Suprapubic skin (tissue), 4 donors: ENCODE results near the gene TNFRSF9. TPM values are rescaled to one million over a fixed set of nuclear protein-coding genes. Genes with fewer than 3 reads are reported as not detected.
"Not testable (repeated sequence)": the region's sequence is repeated elsewhere in the genome, so short reads cannot be mapped to it uniquely, and the experiment has no call there.

Experiments used
- DNase-seq, 2 donors: peaks; one replicate each; pipeline ENCODE4 v3.0.0-alpha.2; 2019; ENCODE audit warnings: low spot score in 2 of 2
- H3K27ac ChIP-seq: fragments of 200-600 bp; sonication (generic); one replicate; pipeline ENCODE4 v1.5.1; 2019
- H3K27me3 ChIP-seq: fragments of 200-600 bp; sonication (generic); one replicate; pipeline ENCODE4 v1.5.1; 2019
- H3K36me3 ChIP-seq: fragments of 200-600 bp; sonication (generic); one replicate; pipeline ENCODE4 v1.5.1; 2019
- H3K4me1 ChIP-seq: fragments of 200-600 bp; sonication (generic); one replicate; pipeline ENCODE4 v1.5.1; 2019
- H3K4me3 ChIP-seq: fragments of 200-600 bp; sonication (generic); one replicate; pipeline ENCODE4 v1.5.1; 2019; ENCODE audit warnings: mild to moderate bottlenecking
- H3K9me3 ChIP-seq: fragments of 200-600 bp; sonication (generic); one replicate; pipeline ENCODE4 v1.5.1; 2019
- EP300 ChIP-seq: sonication (generic); formaldehyde crosslinking; IDR thresholded peaks from one replicate; pipeline ENCODE4 v1.6.1; 2017; ENCODE audit warnings: antibody characterized with exemption
- POLR2A ChIP-seq, 2 donors: fragments of 450-650 bp; IDR thresholded peaks; one replicate each; pipeline ENCODE4 v1.6.1; 2017; ENCODE audit warnings: antibody characterized with exemption in 2 of 2, mild to moderate bottlenecking in 2 of 2, moderate library complexity in 2 of 2
- POLR2AphosphoS5 ChIP-seq, 3 donors: sonication (generic); formaldehyde crosslinking; IDR thresholded peaks; one replicate each; pipeline ENCODE4 v1.6.1; 2017; ENCODE audit warnings: antibody characterized with exemption in 3 of 3
- WGBS: methylation state at CpG from one replicate; pipeline ENCODE4 v1.1.5; 2018; 5-methylcytosine and 5-hydroxymethylcytosine counted together
- total RNA-seq, 4 donors: library from RNA; depleted of rRNA; stranded (reverse); fragments of >200 nt; gene quantifications; one replicate each; pipeline ENCODE4 v1.1.0, GENCODE V29; 2016
- TF ChIP-seq, protein P1 (sequence below), 2 donors: fragments of 200-600 bp in 1 of 2; fragments of 450-650 bp in 1 of 2; sonication (generic) in 1 of 2; IDR thresholded peaks; one replicate each; pipeline ENCODE4 v1.5.1; 2016 to 2019; ENCODE audit warnings: antibody characterized with exemption in 2 of 2, mild to moderate bottlenecking in 1 of 2, moderate library complexity in 1 of 2

Gene TNFRSF9
- total RNA-seq, 4 donors from 2014 or later: not detected

DNA sequence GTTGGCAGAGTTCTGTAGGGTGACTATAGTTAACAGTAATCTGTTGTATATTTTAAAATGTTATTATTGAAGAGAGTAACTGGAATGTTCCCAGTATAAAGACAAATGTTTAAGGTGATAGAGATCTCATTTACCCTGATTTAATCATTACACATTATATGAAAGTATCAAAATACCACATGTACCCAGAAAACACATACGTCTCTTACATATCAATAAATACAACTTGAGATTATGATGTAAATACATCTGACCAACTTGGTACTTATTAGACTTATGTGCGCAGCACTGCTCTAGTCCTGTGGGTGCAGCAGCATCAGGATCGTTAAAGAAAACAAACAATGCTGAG is 20.2 kb upstream of the TNFRSF9 start:
- H3K4me3 ChIP-seq: peak overlapping the region; percentile 69
- WGBS: 0% methylated on average over 3 of the region's 3 CpGs
- H3K9me3 ChIP-seq: no peaks in the 10 kb centered on the region
- peaks cover 31% of the 10 kb centered on the region for H3K4me1 ChIP-seq
- H3K36me3 ChIP-seq: peaks cover 28% of the 10 kb centered on the region
- peak overlapping the region; percentile 81 for H3K27ac ChIP-seq
- TF ChIP-seq EP300 (no peak), POLR2AphosphoS5 (IDR thresholded peaks at IDR 0.05) (no peak), POLR2A (IDR thresholded peaks at IDR 0.05) (no peak)
- TF ChIP-seq, protein P1, sequence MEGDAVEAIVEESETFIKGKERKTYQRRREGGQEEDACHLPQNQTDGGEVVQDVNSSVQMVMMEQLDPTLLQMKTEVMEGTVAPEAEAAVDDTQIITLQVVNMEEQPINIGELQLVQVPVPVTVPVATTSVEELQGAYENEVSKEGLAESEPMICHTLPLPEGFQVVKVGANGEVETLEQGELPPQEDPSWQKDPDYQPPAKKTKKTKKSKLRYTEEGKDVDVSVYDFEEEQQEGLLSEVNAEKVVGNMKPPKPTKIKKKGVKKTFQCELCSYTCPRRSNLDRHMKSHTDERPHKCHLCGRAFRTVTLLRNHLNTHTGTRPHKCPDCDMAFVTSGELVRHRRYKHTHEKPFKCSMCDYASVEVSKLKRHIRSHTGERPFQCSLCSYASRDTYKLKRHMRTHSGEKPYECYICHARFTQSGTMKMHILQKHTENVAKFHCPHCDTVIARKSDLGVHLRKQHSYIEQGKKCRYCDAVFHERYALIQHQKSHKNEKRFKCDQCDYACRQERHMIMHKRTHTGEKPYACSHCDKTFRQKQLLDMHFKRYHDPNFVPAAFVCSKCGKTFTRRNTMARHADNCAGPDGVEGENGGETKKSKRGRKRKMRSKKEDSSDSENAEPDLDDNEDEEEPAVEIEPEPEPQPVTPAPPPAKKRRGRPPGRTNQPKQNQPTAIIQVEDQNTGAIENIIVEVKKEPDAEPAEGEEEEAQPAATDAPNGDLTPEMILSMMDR (IDR thresholded peaks at IDR 0.05): no peak
- DNase-seq: no peak
- H3K27me3 ChIP-seq: no peaks in the 10 kb centered on the region

DNA sequence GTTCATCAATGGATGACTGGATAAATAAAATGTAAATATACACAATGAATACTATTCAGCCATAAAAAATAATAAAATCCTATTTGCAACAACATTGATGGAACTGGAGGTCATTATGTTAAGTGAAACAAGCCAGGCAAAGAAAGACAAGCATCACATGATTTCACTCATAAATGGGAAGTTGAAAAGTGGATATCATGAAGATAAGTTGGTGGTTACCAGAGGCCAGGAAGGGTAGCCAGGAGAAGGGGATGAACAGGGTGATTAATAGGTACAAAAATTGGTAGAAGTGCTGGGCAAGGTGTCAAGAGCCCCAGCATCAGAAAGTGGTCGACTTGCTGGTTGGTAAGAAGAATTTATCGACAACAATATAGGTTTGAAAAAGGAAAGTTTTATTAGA is 19.5 kb upstream of the TNFRSF9 start:
- DNase-seq: no peak
- Histone ChIP-seq H3K27me3 (no peaks in the 10 kb centered on the region), H3K4me1 (peaks cover 31% of the 10 kb centered on the region), H3K4me3 (no peak overlapping the region), H3K9me3 (no peaks in the 10 kb centered on the region), H3K36me3 (peaks cover 22% of the 10 kb centered on the region), H3K27ac (no peak overlapping the region)
- 88% methylated on average over 2 of the region's 2 CpGs for WGBS
- TF ChIP-seq POLR2A (IDR thresholded peaks at IDR 0.05): no peak
- TF ChIP-seq, protein P1 (IDR thresholded peaks at IDR 0.05): no peak
- no peak for TF ChIP-seq POLR2AphosphoS5 (IDR thresholded peaks at IDR 0.05)

DNA sequence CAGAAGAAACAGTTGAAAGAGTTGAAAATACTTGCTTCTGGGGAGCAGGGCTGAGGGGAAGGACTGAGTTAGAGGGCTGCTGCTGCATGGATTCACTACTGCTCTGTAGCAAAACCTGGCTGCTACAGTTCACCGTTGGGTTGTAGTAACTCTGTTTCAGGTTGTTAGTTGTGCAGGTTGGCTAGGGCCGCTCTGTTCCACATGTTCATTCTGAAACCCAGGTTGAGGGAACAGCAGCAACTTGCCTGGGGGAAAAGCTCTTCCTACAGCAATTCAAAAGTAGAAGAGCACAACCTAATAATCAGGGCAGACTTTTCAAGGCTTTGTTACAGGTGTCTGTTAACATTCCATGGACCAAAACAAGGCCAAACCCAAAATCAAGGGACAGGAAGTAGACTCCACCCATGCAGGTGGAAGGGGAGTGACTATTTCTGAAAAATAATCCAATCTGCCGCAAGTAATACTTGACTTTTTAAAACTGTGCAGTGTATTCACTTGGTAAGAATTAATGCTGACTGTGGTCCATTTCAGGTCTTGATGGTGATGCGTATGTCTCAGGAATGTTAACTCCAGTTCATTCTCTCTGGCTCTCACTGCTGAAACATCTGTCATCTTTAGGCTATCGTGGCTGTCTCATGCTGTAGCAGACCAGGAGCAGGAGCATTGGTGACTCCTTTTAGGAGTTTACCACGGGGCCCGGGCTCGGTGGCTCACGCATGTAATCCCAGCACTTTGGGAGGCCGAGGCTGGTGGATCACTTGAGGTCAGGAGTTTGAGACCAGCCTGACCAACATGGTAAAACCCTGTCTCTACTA is 15.8 kb upstream of the TNFRSF9 start:
- Histone ChIP-seq H3K9me3 (no peaks in the 10 kb centered on the region), H3K4me3 (no peak overlapping the region), H3K27ac (no peak overlapping the region), H3K36me3 (no peaks in the 10 kb centered on the region), H3K4me1 (peaks cover 20% of the 10 kb centered on the region), H3K27me3 (no peaks in the 10 kb centered on the region)
- TF ChIP-seq POLR2AphosphoS5 (IDR thresholded peaks at IDR 0.05) (no peak), POLR2A (IDR thresholded peaks at IDR 0.05) (no peak), EP300 (no peak)
- TF ChIP-seq, protein P1 (IDR thresholded peaks at IDR 0.05): no peak
- WGBS: 87% methylated on average over 10 of the region's 10 CpGs
- DNase-seq: no peak

DNA sequence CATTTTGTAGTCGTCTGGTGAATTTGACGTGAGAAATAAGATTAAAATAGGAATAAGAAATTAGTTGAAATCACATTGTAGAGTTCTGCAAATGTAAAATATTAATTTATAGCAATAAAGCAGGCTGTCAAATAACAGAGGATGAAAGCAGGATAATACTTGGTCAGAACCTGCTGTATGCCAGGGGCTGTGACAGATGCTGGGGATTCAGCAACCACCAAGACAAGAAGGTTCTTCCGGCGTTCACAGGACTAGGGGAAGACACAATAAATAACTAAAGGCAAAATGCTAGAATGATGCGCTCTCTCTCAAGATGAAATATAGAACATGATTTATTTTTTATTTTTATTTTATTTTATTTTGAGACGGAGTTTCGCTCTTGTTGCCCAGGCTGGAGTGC is 14.0 kb upstream of the TNFRSF9 start:
- 60% methylated on average over 7 of the region's 7 CpGs for WGBS
- no peak for DNase-seq
- peaks cover 2% of the 10 kb centered on the region for H3K27me3 ChIP-seq
- H3K36me3 ChIP-seq: no peaks in the 10 kb centered on the region
- no peaks in the 10 kb centered on the region for H3K9me3 ChIP-seq
- TF ChIP-seq, protein P1 (IDR thresholded peaks at IDR 0.05): no peak
- TF ChIP-seq POLR2AphosphoS5 (IDR thresholded peaks at IDR 0.05): no peak
- TF ChIP-seq POLR2A (IDR thresholded peaks at IDR 0.05): no peak
- no peak for TF ChIP-seq EP300
- H3K4me1 ChIP-seq: peaks cover 15% of the 10 kb centered on the region
- H3K4me3 ChIP-seq: peak overlapping the region; percentile 60
- peak overlapping the region; percentile 69 for H3K27ac ChIP-seq

DNA sequence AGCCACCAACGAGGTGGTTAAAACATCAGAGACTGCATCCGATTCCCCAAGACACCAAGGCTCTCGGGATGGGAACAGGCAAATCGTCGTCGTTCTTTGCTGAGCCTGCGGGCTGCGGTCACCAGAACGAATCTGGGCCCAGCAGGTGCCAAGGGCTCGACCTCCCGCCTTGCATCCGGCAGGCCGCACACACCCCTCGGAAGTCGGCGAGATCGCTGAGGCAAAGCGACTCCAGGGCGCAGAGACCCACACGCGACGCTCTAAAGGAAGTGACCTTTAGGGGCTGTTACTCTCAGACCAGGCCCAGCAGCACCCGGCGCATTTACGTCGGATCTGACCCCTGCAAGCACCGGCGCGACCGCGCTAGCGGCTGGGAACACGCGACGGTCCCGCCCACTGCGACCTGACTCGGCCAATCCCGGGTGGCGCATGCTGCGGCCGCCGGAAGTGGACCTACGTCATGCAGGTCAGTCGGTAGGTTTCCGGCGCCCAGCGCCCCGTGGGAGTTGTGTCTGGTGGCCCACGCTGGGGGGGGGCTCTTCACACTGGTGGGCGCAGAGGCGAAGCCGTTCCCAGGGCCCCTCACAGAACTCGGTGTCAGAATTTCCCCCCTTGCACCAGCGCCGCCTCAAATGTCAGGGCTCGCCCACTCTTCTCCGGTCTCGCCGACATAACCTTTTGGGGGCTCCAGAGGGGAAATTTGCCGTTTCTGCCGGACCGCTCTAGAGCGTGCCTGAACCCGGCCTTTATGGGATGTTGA is 13.4 kb upstream of the TNFRSF9 start:
- peaks cover 2% of the 10 kb centered on the region for H3K27me3 ChIP-seq
- peak in 1 of 2 donors; percentile 49 for TF ChIP-seq POLR2A (IDR thresholded peaks at IDR 0.05)
- no peak for TF ChIP-seq EP300
- TF ChIP-seq POLR2AphosphoS5 (IDR thresholded peaks at IDR 0.05): peak in 2 of 3 donors; percentile 43 to 63
- peaks cover 15% of the 10 kb centered on the region for H3K4me1 ChIP-seq
- H3K4me3 ChIP-seq: peak overlapping the region; percentile 60
- peak overlapping the region; percentile 69 for H3K27ac ChIP-seq
- DNase-seq: peak; percentile 96 to 98
- no peaks in the 10 kb centered on the region for H3K9me3 ChIP-seq
- no peaks in the 10 kb centered on the region for H3K36me3 ChIP-seq
- 6% methylated on average over 20 of the region's 65 CpGs for WGBS

DNA sequence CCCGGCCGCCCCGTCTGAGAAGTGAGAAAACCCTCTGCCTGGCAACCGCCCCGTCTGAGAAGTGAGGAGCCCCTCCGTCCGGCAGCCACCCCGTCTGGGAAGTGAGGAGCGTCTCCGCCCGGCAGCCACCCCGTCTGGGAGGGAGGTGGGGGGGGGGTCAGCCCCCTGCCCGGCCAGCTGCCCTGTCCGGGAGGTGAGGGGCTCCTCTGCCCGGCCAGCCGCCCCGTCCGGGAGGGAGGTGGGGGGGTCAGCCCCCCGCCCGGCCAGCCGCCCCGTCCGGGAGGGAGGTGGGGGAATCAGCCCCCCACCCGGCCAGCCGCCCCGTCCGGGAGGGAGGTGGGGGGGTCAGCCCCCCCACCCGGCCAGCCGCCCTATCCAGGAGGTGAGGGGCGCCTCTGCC is 12.2 kb upstream of the TNFRSF9 start:
- H3K36me3 ChIP-seq, H3K4me3 ChIP-seq, H3K9me3 ChIP-seq, DNase-seq, H3K27ac ChIP-seq, H3K27me3 ChIP-seq: not testable (repeated sequence)
- WGBS: no CpG with 5 or more reads among the region's 30 CpGs
- H3K4me1 ChIP-seq: peaks cover 15% of the 10 kb centered on the region
